BJ (cell line): ENCODE measurements around the gene RCC2. TPM values are rescaled to one million over a fixed set of nuclear protein-coding genes. Genes with fewer than 3 reads are reported as not detected.

Experiments used
- CTCF ChIA-PET: fragments of 350-600 bp; formaldehyde crosslinking; extraction: SDS; loops from one replicate; lab custom pipeline; 2021; ENCODE audit warnings: antibody characterized with exemption, inconsistent platforms; lab: Yijun Ruan, JAX
- POLR2A ChIA-PET: fragments of 300-600 bp; sonication (Branson Sonifier 250); formaldehyde crosslinking; extraction: SDS; loops from one replicate; lab custom pipeline; 2021; ENCODE audit warnings: antibody characterized with exemption; lab: Charles Lee
- DNase-seq: peaks from one replicate; pipeline ENCODE4 v3.0.0-alpha.2; 2011; ENCODE audit warnings: low read depth
- H3K27me3 ChIP-seq: 2 replicates; pipeline ENCODE4 v1.6.0; 2011; ENCODE audit warnings: low read length; ENCODE audit not compliant: control insufficient read depth, insufficient read depth
- H3K36me3 ChIP-seq: 2 replicates; pipeline ENCODE4 v1.5.1; 2011; ENCODE audit warnings: low read length; ENCODE audit not compliant: control insufficient read depth, insufficient read depth
- H3K4me3 ChIP-seq: 2 replicates; pipeline ENCODE4 v1.5.1; 2011; ENCODE audit warnings: low read depth, mild to moderate bottlenecking, control low read depth, low read length
- polyA plus RNA-seq: library from polyadenylated mRNA; depleted of rRNA; stranded (reverse); fragments of >200 nt; gene quantifications from 2 replicates; pipeline ENCODE4 v1.2.3, GENCODE V29; 2011
- TF ChIP-seq, protein P1 (sequence below): IDR thresholded peaks from 2 replicates; pipeline ENCODE4 v1.5.1; 2011; ENCODE audit warnings: low read depth, mild to moderate bottlenecking, control low read depth, inconsistent platforms, low read length, moderate library complexity; ENCODE audit not compliant: insufficient read depth

RCC2 gene
- polyA plus RNA-seq, 1 experiment, result 42.2 TPM

DNA sequence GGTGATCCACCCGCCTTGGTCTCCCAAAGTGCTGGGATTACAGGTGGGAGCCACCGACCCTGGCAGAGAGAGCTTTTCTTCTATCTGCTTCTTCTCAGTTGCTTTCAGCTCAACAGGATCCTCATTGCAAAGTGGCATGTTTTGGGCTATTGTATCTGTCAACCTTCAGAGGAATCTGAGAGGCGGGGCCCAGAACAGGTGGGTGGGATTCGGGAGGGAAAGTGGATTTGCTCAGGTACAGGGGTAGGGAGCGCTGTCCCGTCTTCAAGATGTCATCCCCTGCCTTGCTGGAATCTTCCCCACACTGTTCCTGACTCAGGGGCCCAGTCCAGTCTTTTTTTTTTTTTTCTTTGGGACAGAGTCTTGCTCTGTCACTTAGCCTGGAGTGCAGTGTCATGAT, 26.9 kb upstream of the RCC2 start:
- no peak overlapping the region for H3K4me3 ChIP-seq
- no peaks in the 10 kb centered on the region for H3K36me3 ChIP-seq
- ChIA-PET CTCF (interaction anchor here (0.8 to 1.1 kb wide), 2 partner anchors 9 to 21 kb away, joined by 3 read pairs; no protein-coding TSS in a partner anchor), POLR2A (no interaction called here)
- DNase-seq, result no peak
- TF ChIP-seq, protein P1, sequence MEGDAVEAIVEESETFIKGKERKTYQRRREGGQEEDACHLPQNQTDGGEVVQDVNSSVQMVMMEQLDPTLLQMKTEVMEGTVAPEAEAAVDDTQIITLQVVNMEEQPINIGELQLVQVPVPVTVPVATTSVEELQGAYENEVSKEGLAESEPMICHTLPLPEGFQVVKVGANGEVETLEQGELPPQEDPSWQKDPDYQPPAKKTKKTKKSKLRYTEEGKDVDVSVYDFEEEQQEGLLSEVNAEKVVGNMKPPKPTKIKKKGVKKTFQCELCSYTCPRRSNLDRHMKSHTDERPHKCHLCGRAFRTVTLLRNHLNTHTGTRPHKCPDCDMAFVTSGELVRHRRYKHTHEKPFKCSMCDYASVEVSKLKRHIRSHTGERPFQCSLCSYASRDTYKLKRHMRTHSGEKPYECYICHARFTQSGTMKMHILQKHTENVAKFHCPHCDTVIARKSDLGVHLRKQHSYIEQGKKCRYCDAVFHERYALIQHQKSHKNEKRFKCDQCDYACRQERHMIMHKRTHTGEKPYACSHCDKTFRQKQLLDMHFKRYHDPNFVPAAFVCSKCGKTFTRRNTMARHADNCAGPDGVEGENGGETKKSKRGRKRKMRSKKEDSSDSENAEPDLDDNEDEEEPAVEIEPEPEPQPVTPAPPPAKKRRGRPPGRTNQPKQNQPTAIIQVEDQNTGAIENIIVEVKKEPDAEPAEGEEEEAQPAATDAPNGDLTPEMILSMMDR, result no peak
- no peaks in the 10 kb centered on the region; the same call in 1 of the 2 replicates for H3K27me3 ChIP-seq

DNA sequence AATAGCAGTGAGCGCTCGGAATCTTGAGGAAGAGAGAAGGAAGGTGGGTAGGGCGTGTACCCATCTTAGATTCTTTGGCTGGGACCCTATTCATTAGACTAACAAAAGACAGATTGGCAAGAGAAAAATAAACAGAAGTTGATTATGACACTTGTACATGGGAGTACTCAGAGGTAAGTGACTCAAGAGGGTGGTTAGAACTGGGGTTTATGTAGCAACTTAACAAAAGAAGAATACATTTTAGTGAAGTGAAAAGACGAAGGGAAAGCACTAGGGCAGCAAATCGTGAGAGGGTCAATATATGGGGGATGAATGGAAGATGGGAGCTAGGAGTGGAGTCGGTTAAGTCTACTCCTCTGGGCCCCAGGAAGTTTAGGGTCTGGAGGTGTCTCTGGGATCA, 25.8 kb upstream of the RCC2 start:
- ChIA-PET CTCF (no interaction called here), POLR2A (no interaction called here)
- no peak for DNase-seq

DNA sequence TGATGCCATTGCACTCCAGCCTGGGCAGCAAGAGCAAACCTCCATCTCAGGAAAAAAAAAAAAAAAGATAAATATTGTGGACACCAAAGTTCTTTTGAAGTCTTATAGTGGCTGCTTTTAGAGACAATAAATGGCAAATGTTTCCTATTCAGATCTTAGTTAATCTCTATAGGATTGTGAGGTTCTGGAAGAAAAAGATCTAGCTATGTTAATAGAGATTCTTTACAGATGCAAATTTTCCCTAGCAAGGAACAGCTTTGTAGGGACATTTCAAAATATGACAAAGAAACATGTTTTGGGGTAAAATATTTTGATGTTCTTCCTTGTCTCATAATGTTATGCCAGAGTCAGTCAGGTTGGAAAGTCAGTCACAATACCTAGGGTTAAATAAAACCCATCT, 24.5 kb upstream of the RCC2 start:
- TF ChIP-seq, protein P1, result no peak
- ChIA-PET POLR2A (no interaction called here), CTCF (interaction anchor here (0.7 kb wide), 1 partner anchor 143 kb away, joined by 4 read pairs; no protein-coding TSS in a partner anchor)
- Histone ChIP-seq H3K27me3 (no peaks in the 10 kb centered on the region), H3K36me3 (no peaks in the 10 kb centered on the region), H3K4me3 (no peak overlapping the region)
- no peak for DNase-seq

More for the DNA sequence above, 25.8 kb upstream of the RCC2 start:
- no peaks in the 10 kb centered on the region; the same call in 1 of the 2 replicates for H3K27me3 ChIP-seq
- H3K4me3 ChIP-seq, result no peak overlapping the region
- no peaks in the 10 kb centered on the region for H3K36me3 ChIP-seq
- TF ChIP-seq, protein P1, result no peak

DNA sequence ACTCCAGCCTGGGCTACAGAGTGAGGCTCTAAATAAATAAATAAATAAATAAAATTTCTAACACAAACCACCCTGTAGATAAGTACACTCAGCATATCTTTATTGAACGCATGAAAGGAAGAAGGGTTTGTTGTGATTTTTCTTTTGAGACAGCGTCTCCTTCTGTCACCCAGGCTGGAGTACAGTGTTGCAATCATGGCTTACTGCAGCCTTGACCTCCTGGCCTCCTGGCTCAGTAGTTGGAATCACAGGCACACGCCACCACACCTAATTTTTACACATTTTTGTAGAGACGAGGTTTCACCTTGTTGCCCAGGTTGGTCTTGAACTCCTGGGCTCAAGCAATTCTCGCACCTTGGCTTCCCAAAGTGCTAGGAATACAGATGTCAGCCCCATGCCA, 23.2 kb upstream of the RCC2 start:
- CTCF ChIA-PET, result no interaction called here
- DNase-seq, result no peak
- POLR2A ChIA-PET, result interaction anchor here (0.6 kb wide), 1 partner anchor 23 kb away, joined by 21 read pairs; the partner anchor contains the start of gene RCC2
- H3K27me3 ChIP-seq, result peaks cover 2% of the 10 kb centered on the region; the same call in 1 of the 2 replicates
- H3K36me3 ChIP-seq, result no peaks in the 10 kb centered on the region
- no peak overlapping the region for H3K4me3 ChIP-seq
- TF ChIP-seq, protein P1, result no peak

DNA sequence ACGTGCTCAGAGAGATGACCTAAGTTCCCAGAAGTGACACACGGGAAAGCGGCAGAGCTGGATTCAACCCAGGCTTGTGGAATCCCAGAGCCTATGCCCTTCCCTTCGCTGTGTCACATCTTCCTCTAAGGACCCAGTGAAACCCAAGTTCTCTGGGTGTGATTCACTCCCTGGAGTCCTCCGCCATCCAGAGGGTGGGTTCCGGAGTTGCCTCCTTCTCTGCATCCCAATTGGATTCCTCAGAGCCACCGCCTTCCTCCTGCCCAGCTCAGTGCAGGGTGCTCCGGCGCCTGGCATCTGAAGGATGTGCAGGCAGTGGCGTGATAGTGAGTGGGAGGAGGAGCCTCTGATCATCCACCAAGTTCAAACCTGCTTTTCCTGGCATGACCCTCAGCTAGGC, 20.7 kb upstream of the RCC2 start:
- Histone ChIP-seq H3K27me3 (peaks cover 2% of the 10 kb centered on the region; the same call in 1 of the 2 replicates), H3K36me3 (no peaks in the 10 kb centered on the region), H3K4me3 (no peak overlapping the region)
- no peak for DNase-seq
- TF ChIP-seq, protein P1, result no peak
- ChIA-PET CTCF (no interaction called here), POLR2A (no interaction called here)
